Subcutaneous abdominal adipose tissue (tissue), 5 donors: ENCODE measurements around the gene GON4L.

ENCODE experiments used
- H3K27ac ChIP-seq: one replicate; pipeline ENCODE4 v1.7.0; 2013; ENCODE audit warnings: low read depth, mild to moderate bottlenecking, inconsistent platforms, low read length, moderate library complexity
- H3K27me3 ChIP-seq, 5 donors: one replicate each; pipeline ENCODE4 v1.7.0; 2013; ENCODE audit warnings: low read length in 5 of 5, inconsistent platforms in 1 of 5; ENCODE audit not compliant: control insufficient read depth in 5 of 5, insufficient read depth in 4 of 5
- H3K36me3 ChIP-seq, 5 donors: one replicate each; pipeline ENCODE4 v1.7.0; 2013; ENCODE audit warnings: low read length in 5 of 5; ENCODE audit not compliant: control insufficient read depth in 5 of 5, insufficient read depth in 5 of 5
- H3K4me1 ChIP-seq, 5 donors: one replicate each; pipeline ENCODE4 v1.7.0; 2013; ENCODE audit warnings: low read length in 5 of 5, mild to moderate bottlenecking in 3 of 5, moderate library complexity in 1 of 5; ENCODE audit not compliant: control insufficient read depth in 5 of 5, insufficient read depth in 5 of 5
- H3K4me3 ChIP-seq, 5 donors: one replicate each; pipeline ENCODE4 v1.7.0; 2013; ENCODE audit warnings: low read length in 5 of 5, low read depth in 1 of 5
- H3K9ac ChIP-seq, 5 donors: one replicate each; pipeline ENCODE4 v1.7.0; 2013; ENCODE audit warnings: low read length in 5 of 5, mild to moderate bottlenecking in 4 of 5, moderate library complexity in 3 of 5
- H3K9me3 ChIP-seq, 5 donors: one replicate each; pipeline ENCODE4 v1.7.0; 2013; ENCODE audit warnings: low read length in 5 of 5; ENCODE audit not compliant: control insufficient read depth in 5 of 5
- donor health status: healthy.
- donor health status: healthy.
- donor health status: healthy.
- donor health status: healthy.
- donor health status: healthy.

The GON4L gene

DNA sequence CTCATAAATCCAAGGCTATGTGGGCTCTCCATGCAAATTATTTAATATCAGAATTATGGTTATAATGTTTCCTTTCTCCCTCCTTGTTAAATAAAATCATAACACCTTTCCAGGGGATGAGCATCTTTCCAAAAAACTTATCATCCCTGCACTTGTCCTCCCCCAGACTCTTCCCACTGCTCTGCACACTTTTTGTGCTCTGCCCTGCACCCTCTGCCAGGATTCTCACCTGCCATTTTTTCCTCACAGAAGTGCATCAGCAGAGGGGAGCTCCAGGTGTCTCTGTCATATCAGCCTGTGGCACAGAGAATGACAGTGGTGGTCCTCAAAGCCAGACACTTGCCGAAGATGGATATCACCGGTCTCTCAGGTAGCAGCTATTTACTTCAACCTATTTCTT, 23.2 kb upstream of the GON4L start:
- peaks cover 0 to 12% (median 4%) of the 10 kb centered on the region in 5 donors for H3K36me3 ChIP-seq
- no peak overlapping the region for H3K9ac ChIP-seq
- H3K27ac ChIP-seq, result no peak overlapping the region
- no peaks in the 10 kb centered on the region for H3K9me3 ChIP-seq
- no peaks in the 10 kb centered on the region for H3K27me3 ChIP-seq
- H3K4me3 ChIP-seq, result no peak overlapping the region
- no peaks in the 10 kb centered on the region for H3K4me1 ChIP-seq

DNA sequence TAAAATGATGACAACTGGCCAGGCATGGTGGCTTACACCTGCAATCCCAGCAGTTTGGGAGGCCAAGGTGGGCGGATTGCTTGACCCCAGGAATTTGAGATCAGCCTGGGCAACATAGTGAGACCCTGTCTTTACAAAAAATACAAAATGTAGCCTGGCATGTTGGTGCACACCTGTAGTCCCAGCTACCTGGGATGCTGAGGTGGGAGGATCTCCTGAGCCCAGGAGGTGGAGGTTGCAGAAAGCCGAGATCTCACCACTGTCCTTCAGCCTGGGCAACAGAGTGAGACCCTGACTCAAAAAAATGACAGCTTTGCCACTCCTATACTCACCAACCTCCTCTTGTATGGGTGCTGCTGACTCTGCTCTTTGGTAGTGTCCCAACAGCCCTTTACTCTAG, 20.9 kb upstream of the GON4L start:
- Histone ChIP-seq H3K27me3 (no peaks in the 10 kb centered on the region), H3K9ac (no peak overlapping the region), H3K36me3 (peaks cover 0 to 12% (median 4%) of the 10 kb centered on the region in 5 donors), H3K4me1 (no peaks in the 10 kb centered on the region), H3K9me3 (no peaks in the 10 kb centered on the region), H3K4me3 (no peak overlapping the region), H3K27ac (no peak overlapping the region)

- no peak overlapping the region for H3K9ac ChIP-seq
- H3K27me3 ChIP-seq, result no peaks in the 10 kb centered on the region
- H3K4me1 ChIP-seq, result no peaks in the 10 kb centered on the region
- H3K4me3 ChIP-seq, result no peak overlapping the region
- H3K27ac ChIP-seq, result no peak overlapping the region
- H3K36me3 ChIP-seq, result no peaks in the 10 kb centered on the region
- no peaks in the 10 kb centered on the region for H3K9me3 ChIP-seq
Measured at GRCh38 chr1:155873860-155874259, 16.8 kb upstream of the GON4L start.

- H3K36me3 ChIP-seq, result peaks cover 0 to 2% (median 0%) of the 10 kb centered on the region in 5 donors
- no peaks in the 10 kb centered on the region for H3K4me1 ChIP-seq
- H3K4me3 ChIP-seq, result no peak overlapping the region
- H3K9ac ChIP-seq, result no peak overlapping the region
- H3K9me3 ChIP-seq, result no peaks in the 10 kb centered on the region
- no peaks in the 10 kb centered on the region for H3K27me3 ChIP-seq
- no peak overlapping the region for H3K27ac ChIP-seq
Measured at GRCh38 chr1:155872527-155872926, 15.5 kb upstream of the GON4L start.

DNA sequence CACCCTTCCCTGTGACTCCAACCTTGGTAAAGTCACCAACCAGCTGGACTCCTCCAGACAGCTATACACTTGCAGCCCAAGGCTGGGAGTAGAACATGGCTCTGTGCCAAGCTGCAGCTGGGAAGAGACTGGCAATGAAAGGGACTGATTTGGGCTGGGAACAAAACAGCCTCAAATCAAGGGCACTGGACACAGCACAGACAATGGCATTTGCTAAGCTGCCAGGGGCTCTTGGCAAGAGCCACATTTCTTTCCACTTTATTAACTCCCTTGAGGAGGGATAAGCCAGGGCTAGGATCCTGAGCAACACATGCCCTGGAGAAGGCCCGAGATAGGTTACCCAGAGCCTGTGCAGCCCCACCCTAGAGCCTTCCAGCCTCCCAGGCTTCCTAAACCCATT, 14.4 kb upstream of the GON4L start:
- no peaks in the 10 kb centered on the region for H3K27me3 ChIP-seq
- no peak overlapping the region for H3K4me3 ChIP-seq
- no peaks in the 10 kb centered on the region for H3K4me1 ChIP-seq
- H3K27ac ChIP-seq, result no peak overlapping the region
- H3K36me3 ChIP-seq, result peaks cover 0 to 2% (median 0%) of the 10 kb centered on the region in 5 donors
- no peak overlapping the region for H3K9ac ChIP-seq
- no peaks in the 10 kb centered on the region for H3K9me3 ChIP-seq

DNA sequence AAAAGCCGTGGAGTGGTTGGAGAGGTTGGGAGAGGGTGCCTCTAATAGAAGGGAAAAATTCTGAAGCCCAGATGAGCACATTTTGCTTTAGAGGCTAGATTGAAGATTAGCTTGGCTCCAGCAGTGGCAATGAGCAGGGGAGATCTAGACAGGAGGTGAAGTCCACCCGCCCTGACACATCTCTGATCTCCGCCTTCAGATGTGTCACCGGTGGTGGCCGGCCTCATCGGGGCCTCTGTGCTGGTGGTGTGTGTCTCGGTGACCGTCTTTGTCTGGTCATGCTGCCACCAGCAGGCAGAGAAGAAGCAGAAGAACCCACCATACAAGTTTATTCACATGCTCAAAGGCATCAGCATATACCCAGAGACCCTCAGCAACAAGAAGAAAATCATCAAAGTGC, 10.8 kb upstream of the GON4L start:
- Histone ChIP-seq H3K9ac (no peak overlapping the region), H3K36me3 (peaks cover 0 to 2% (median 0%) of the 10 kb centered on the region in 5 donors), H3K4me1 (no peaks in the 10 kb centered on the region), H3K4me3 (no peak overlapping the region), H3K27me3 (no peaks in the 10 kb centered on the region), H3K27ac (no peak overlapping the region), H3K9me3 (no peaks in the 10 kb centered on the region)

- Histone ChIP-seq H3K27ac (no peak overlapping the region), H3K27me3 (no peaks in the 10 kb centered on the region), H3K4me3 (no peak overlapping the region), H3K9me3 (no peaks in the 10 kb centered on the region), H3K36me3 (peaks cover 0 to 2% (median 0%) of the 10 kb centered on the region in 5 donors), H3K9ac (no peak overlapping the region), H3K4me1 (peaks cover 3 to 15% (median 12%) of the 10 kb centered on the region in 5 donors)
Measured at GRCh38 chr1:155864393-155864792, 7.4 kb upstream of the GON4L start.

DNA sequence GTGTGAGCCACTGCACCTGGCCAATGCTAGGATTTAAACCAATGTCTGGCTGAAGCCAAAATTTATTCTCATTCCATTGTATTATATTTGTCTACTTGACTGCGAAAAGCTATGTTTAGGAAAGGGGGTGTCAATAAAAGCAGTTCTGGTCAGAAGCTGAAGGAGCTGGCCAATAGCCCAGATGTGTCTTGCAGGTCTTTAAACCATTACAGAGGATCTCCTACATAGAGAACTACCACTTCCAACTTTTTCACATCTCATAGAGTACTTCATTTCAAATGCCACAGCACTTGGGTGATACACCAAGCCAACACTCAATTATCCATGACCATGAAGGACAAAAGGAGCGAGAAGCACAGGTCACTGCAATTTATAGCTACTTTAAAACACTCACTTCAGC, 4.9 kb upstream of the GON4L start:
- no peak overlapping the region for H3K4me3 ChIP-seq
- peaks cover 3 to 30% (median 28%) of the 10 kb centered on the region in 5 donors for H3K4me1 ChIP-seq
- no peaks in the 10 kb centered on the region for H3K27me3 ChIP-seq
- no peak overlapping the region for H3K9ac ChIP-seq
- H3K36me3 ChIP-seq, result no peaks in the 10 kb centered on the region
- no peak overlapping the region for H3K27ac ChIP-seq
- H3K9me3 ChIP-seq, result no peaks in the 10 kb centered on the region

DNA sequence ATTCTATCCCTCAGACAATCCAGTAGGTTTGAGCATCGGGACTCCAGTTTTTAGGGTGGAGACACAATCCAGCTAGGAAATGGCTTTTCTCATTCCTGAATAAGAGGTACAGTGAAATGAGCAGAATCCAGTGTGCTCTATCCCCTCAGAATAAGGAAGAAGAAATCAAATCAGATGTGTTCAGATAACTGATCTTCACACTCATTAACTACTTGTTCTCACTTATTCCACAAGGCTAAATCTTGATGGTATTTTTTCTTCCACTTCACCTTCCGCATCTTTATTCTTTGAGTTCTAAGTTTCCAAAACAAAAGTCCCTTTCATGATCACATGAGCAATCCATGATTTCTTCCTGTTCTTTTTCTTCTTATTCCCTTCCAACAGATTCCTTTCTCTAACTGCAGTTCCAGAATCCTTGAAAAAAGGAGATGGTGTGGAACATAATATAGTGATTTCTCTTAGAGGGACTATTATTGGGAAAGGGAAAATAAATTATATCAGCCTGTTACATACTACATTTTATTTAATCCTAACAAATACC, 4.0 kb upstream of the GON4L start:
- no peaks in the 10 kb centered on the region for H3K27me3 ChIP-seq
- peaks cover 3 to 38% (median 35%) of the 10 kb centered on the region in 5 donors for H3K4me1 ChIP-seq
- peak overlapping the region in 1 of 5 donors; percentile 65 for H3K4me3 ChIP-seq
- H3K9me3 ChIP-seq, result no peaks in the 10 kb centered on the region
- no peaks in the 10 kb centered on the region for H3K36me3 ChIP-seq
- H3K9ac ChIP-seq, result peak overlapping the region in 3 of 5 donors; percentile 52 to 64 (median 59)
- H3K27ac ChIP-seq, result peak overlapping the region; percentile 63

DNA sequence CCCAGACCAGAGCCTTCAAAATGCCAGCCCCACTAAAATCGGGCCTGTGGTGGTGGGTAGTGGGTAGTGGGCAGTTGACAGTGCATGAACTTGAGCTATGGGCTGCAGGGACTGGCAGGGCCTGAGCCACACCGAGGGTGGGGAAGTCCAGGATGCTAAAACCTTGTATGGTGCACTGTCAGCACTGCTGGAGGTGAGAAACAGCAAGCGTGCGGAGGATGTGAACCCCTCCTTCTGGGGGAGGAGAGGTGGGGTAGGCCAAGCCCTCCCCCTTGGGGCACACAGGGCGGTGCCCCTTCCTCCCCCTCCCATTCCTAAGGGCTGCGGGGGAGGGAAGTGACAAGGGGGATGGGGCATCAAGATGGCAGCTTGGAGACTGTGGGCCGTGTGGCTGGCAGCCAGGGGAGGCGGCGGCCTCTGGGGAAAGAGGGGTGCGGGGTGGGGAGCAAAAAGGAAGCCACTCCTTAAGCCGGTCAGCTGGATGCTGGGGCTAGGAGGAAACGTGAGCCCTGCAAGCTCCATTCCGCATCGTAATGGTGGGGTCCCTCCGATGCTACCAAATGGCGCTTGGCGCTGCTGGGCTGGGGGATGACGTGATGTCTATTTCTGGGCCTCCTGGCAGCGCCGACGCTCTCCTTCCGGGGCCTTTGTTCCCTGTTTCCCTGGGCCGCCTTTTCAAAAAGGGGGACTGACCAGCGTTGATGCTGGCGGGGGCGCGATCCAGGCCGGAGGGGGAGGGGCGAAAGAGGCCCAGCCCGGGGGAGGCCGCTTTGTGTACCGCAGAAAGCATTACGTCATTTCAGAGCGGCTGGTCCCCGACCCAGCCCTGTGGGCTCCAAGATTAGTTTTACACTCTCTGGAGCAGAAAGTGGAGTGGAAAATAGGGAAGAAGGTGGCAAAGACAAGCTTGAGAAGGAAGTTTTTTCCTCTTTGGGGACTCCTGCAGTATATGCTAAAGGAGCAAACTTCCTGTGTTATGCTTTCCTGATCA, 3.2 kb upstream of the GON4L start:
- Histone ChIP-seq H3K9ac (peak overlapping the region in 3 of 5 donors; percentile 52 to 68 (median 59)), H3K4me3 (peak overlapping the region; percentile 41 to 65 (median 50)), H3K9me3 (no peaks in the 10 kb centered on the region), H3K27ac (peak overlapping the region; percentile 63), H3K4me1 (peaks cover 3 to 40% (median 38%) of the 10 kb centered on the region in 5 donors), H3K27me3 (no peaks in the 10 kb centered on the region), H3K36me3 (peaks cover 0 to 3% (median 0%) of the 10 kb centered on the region in 5 donors)
